HepG2 (cell line): ENCODE measurements around the gene DRAXIN. TPM values are rescaled to one million over a fixed set of nuclear protein-coding genes. Genes with fewer than 3 reads are reported as not detected.

Source experiments
- ATAC-seq: fragments of 200-7000 bp; cut with Tn5 transposase; 3 replicates; pipeline ENCODE4 v1.9.1; 2020; ENCODE audit warnings: mild to moderate bottlenecking, moderate library complexity
- BruUV-seq: library from RNA; stranded (reverse); fragments of 400-500 nt; replicated peaks from 2 replicates; lab custom pipeline; 2021; lab: Mats Ljungman, UMichigan
- CTCF ChIA-PET: fragments of 300-600 bp; formaldehyde crosslinking; extraction: SDS; loops from one replicate; lab custom pipeline; 2021; ENCODE audit warnings: low total read pairs, inconsistent platforms, low intra/inter-chr PET ratio; lab: Yijun Ruan, JAX
- POLR2A ChIA-PET: fragments of 350-600 bp; sonication (Branson Sonifier 250); formaldehyde crosslinking; loops from one replicate; lab custom pipeline; 2020; ENCODE audit warnings: antibody characterized with exemption, inconsistent platforms; lab: Yijun Ruan, JAX
- DNase-seq: peaks from one replicate; pipeline ENCODE4 v3.0.0-alpha.2; 2015; ENCODE audit warnings: low spot score
- FAIRE-seq: peaks from 3 replicates; lab custom pipeline; 2011; peaks lifted over from hg19 to GRCh38; lab: Jason Lieb, UNC
- H2AFZ ChIP-seq: one replicate; pipeline ENCODE4 v1.6.1; 2011; ENCODE audit warnings: low read length, inconsistent platforms
- H3K27ac ChIP-seq: fragments of 300-600 bp; 3 replicates; pipeline ENCODE4 v1.8.0; 2011; ENCODE audit warnings: mixed run types, mild to moderate bottlenecking, mixed read lengths, low read length, inconsistent platforms; ENCODE audit not compliant: insufficient read depth; ENCODE audit errors: extremely low read length
- H3K27me3 ChIP-seq, 2 experiments: fragments of 200-600 bp in 1 of 2; 2 replicates in 1 of 2; 3 replicates in 1 of 2; pipeline versions ENCODE4 v1.6.0 to v1.8.0; 2011; ENCODE audit warnings: low read length in 2 of 2, mild to moderate bottlenecking in 2 of 2, moderate library complexity in 2 of 2, inconsistent platforms in 1 of 2; ENCODE audit not compliant: insufficient read depth in 2 of 2, control insufficient read depth in 1 of 2
- H3K36me3 ChIP-seq, 2 experiments: fragments of 200-600 bp in 1 of 2; replicated peaks in 1 of 2; 2 replicates in 1 of 2; 3 replicates in 1 of 2; pipeline versions ENCODE4 v1.5.1 to v1.8.0; 2011; ENCODE audit warnings: low read length in 2 of 2, inconsistent platforms in 1 of 2; ENCODE audit not compliant: insufficient read depth in 2 of 2, control insufficient read depth in 1 of 2
- H3K4me1 ChIP-seq: 2 replicates; pipeline ENCODE4 v1.5.1; 2012; ENCODE audit warnings: low read length, inconsistent platforms; ENCODE audit not compliant: insufficient read depth
- H3K4me2 ChIP-seq: 2 replicates; pipeline ENCODE4 v1.6.0; 2011; ENCODE audit warnings: low read depth, low read length, inconsistent platforms
- H3K4me3 ChIP-seq, 3 experiments: fragments of 200-600 bp in 1 of 3; sonication (generic), shearing (Covaris generic) in 1 of 3; replicated peaks in 1 of 3; 2 replicates each; pipeline ENCODE4 v1.5.1; 2011 to 2016; ENCODE audit warnings: low read length in 3 of 3, inconsistent platforms in 2 of 3, low read depth in 2 of 3, mild to moderate bottlenecking in 2 of 3, control low read depth in 1 of 3, mixed read lengths in 1 of 3; ENCODE audit not compliant: insufficient read depth in 1 of 3
- H3K79me2 ChIP-seq: one replicate; pipeline ENCODE4 v1.6.1; 2011; ENCODE audit warnings: low read length, inconsistent platforms; ENCODE audit not compliant: insufficient read depth
- H3K9ac ChIP-seq: 2 replicates; pipeline ENCODE4 v1.6.0; 2011; ENCODE audit warnings: mild to moderate bottlenecking, low read depth, low read length, inconsistent platforms; ENCODE audit not compliant: insufficient read depth
- H3K9me3 ChIP-seq: 2 replicates; pipeline ENCODE4 v1.5.1; 2012; ENCODE audit warnings: mild to moderate bottlenecking, low read length
- H4K20me1 ChIP-seq: 2 replicates; pipeline ENCODE4 v1.6.0; 2011; ENCODE audit warnings: inconsistent platforms, mild to moderate bottlenecking, low read length, moderate library complexity; ENCODE audit not compliant: insufficient read depth
- ATF2 ChIP-seq: sonication (generic); formaldehyde crosslinking; IDR thresholded peaks from 2 replicates; pipeline ENCODE4 v1.4.0; 2020; ENCODE audit warnings: missing genetic modification reagents
- BHLHE40 ChIP-seq: IDR thresholded peaks from 2 replicates; pipeline ENCODE4 v1.6.1; 2011; ENCODE audit warnings: low read length, improper control_type of control experiment
- BRCA1 ChIP-seq: sonication (generic); formaldehyde crosslinking; IDR thresholded peaks from 2 replicates; pipeline ENCODE4 v1.4.0; 2020; ENCODE audit warnings: missing genetic modification reagents
- GATA4 ChIP-seq: sonication (generic); IDR thresholded peaks from 2 replicates; pipeline ENCODE4 v1.6.1; 2016; ENCODE audit warnings: antibody characterized with exemption, low read depth, borderline replicate concordance
- MTF1 ChIP-seq: sonication (generic); formaldehyde crosslinking; IDR thresholded peaks from 2 replicates; pipeline ENCODE4 v1.5.0; 2020; ENCODE audit warnings: missing genetic modification reagents
- RAD21 ChIP-seq: fragments of 450-650 bp; formaldehyde crosslinking; IDR thresholded peaks from 2 replicates; pipeline ENCODE4 v1.5.0; 2020; ENCODE audit warnings: mild to moderate bottlenecking
- TRIM24 ChIP-seq: sonication (generic); formaldehyde crosslinking; IDR thresholded peaks from 2 replicates; pipeline ENCODE4 v1.8.0; 2022; ENCODE audit warnings: mild to moderate bottlenecking, missing genetic modification reagents
- ZNF501 ChIP-seq: sonication (generic); formaldehyde crosslinking; IDR thresholded peaks from 2 replicates; pipeline ENCODE4 v1.5.1; 2020; ENCODE audit warnings: mild to moderate bottlenecking, moderate library complexity, missing genetic modification reagents
- WGBS: methylation state at CpG from one replicate; pipeline ENCODE4 v1.1.6; 2017; ENCODE audit warnings: low lambda C conversion rate; 5-methylcytosine and 5-hydroxymethylcytosine counted together
- in situ Hi-C: cut with HindIII; loops from 2 replicates; pipeline ENCODE4 v1.10.0; 2017; ENCODE audit warnings: low pct_unique_long_range_greater_than_20kb; ENCODE audit not compliant: extremely low pct_ligation_motif_present
- intact Hi-C: fragments of 100-400 bp; cut with micrococcal nuclease; formaldehyde crosslinking; loops from one replicate; pipeline ENCODE4 v1.10.0; 2022; ENCODE audit not compliant: unreplicated experiment
- polyA plus RNA-seq, 8 experiments: library from polyadenylated mRNA; depleted of rRNA in 3 of 8; stranded (reverse) in 7 of 8; unstranded in 1 of 8; fragments of >200 nt; fragmentation: Illumina TruSeq in 4 of 8; extraction: Trizol in 4 of 8; gene quantifications; 2 replicates each; pipeline versions ENCODE4 v1.2.1 to v1.2.3, GENCODE V29; 2011 to 2016; ENCODE audit warnings: low read depth in 4 of 8, missing spikeins in 1 of 8, mixed read lengths in 1 of 8; ENCODE audit not compliant: insufficient read depth in 1 of 8
- total RNA-seq, 5 experiments: library from RNA; depleted of rRNA; stranded (reverse); fragments of >200 nt; fragmentation: Illumina TruSeq; extraction: Trizol; gene quantifications; 2 replicates each; pipeline ENCODE4 v1.2.3, GENCODE V29; 2016; ENCODE audit warnings: low read depth in 1 of 5
- TF ChIP-seq, protein P1 (sequence below): sonication (generic); formaldehyde crosslinking; IDR thresholded peaks from 2 replicates; pipeline ENCODE4 v1.9.0; 2022; ENCODE audit warnings: missing genetic modification reagents, mild to moderate bottlenecking, borderline replicate concordance

DRAXIN gene
- total and polyA plus RNA-seq, 2 of the 13 experiments (the other 11 are each of a cell fraction or from before 2014, with no cell fraction given) = 0.02 TPM; not detected in 1

- WGBS = 36% methylated on average over 3 of the region's 6 CpGs
- TF ChIP-seq BRCA1 (CRISPR knock-in tag) = no peak
- TF ChIP-seq MTF1 (CRISPR knock-in tag) = no peak
- TF ChIP-seq, protein P1, sequence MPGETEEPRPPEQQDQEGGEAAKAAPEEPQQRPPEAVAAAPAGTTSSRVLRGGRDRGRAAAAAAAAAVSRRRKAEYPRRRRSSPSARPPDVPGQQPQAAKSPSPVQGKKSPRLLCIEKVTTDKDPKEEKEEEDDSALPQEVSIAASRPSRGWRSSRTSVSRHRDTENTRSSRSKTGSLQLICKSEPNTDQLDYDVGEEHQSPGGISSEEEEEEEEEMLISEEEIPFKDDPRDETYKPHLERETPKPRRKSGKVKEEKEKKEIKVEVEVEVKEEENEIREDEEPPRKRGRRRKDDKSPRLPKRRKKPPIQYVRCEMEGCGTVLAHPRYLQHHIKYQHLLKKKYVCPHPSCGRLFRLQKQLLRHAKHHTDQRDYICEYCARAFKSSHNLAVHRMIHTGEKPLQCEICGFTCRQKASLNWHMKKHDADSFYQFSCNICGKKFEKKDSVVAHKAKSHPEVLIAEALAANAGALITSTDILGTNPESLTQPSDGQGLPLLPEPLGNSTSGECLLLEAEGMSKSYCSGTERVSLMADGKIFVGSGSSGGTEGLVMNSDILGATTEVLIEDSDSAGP (CRISPR knock-in tag) = no peak
- TF ChIP-seq ZNF501 (CRISPR knock-in tag) = no peak
- no peak for TF ChIP-seq BHLHE40
- no peak for TF ChIP-seq RAD21 (CRISPR knock-in tag)
- TF ChIP-seq GATA4 = no peak
- TF ChIP-seq TRIM24 (CRISPR knock-in tag) = no peak
- no peak for TF ChIP-seq ATF2 (CRISPR knock-in tag)
- TF ChIP-seq, all 625 proteins: peak for 0
- no peak overlapping the region for H3K27ac ChIP-seq
- POLR2A ChIA-PET = no interaction called here
- no peaks in the 10 kb centered on the region for H3K79me2 ChIP-seq
- no TSS peak for BruUV-seq
- FAIRE-seq = no peak
- no peak overlapping the region for H2AFZ ChIP-seq
- peaks cover 1% of the 10 kb centered on the region; the same call in 1 of the 2 replicates for H3K4me1 ChIP-seq
- in situ Hi-C loops (loop anchor here (10.0 kb wide), 1 partner anchor 59 kb away; no protein-coding TSS in a partner anchor), intact Hi-C loops (no loop called here)
- H3K36me3 ChIP-seq = no peaks in the 10 kb centered on the region
- no peaks in the 10 kb centered on the region for H3K9me3 ChIP-seq
- H3K9ac ChIP-seq = no peak overlapping the region
- no peak for DNase-seq
- H3K4me3 ChIP-seq = no peak overlapping the region
- no peak for ATAC-seq
- H3K4me2 ChIP-seq = no peak overlapping the region
- H4K20me1 ChIP-seq = no peaks in the 10 kb centered on the region
- H3K27me3 ChIP-seq = peaks cover 10 to 60% of the 10 kb centered on the region in 2 experiments
- CTCF ChIA-PET = no interaction called here
Observed at GRCh38 chr1:11695861-11696260, 4.4 kb downstream of the DRAXIN start.
